Fibroblast of lung (primary cell): ENCODE results near the gene PLCG2. TPM values are rescaled to one million over a fixed set of nuclear protein-coding genes. Genes with fewer than 3 reads are reported as not detected.

Experiments used
- DNase-seq, 2 donors: peaks; one replicate each; pipeline versions ENCODE4 v3.0.0 to v3.0.0-alpha.2; 2010; ENCODE audit warnings: low read depth in 2 of 2
- H2AFZ ChIP-seq: 2 replicates; pipeline ENCODE4 v1.5.1; 2012; ENCODE audit warnings: low read length, control low read depth, inconsistent platforms
- H3K27ac ChIP-seq: 2 replicates; pipeline ENCODE4 v1.5.1; 2011; ENCODE audit warnings: low read length, control low read depth; ENCODE audit not compliant: insufficient read depth
- H3K27me3 ChIP-seq: 2 replicates; pipeline ENCODE4 v1.5.1; 2011; ENCODE audit warnings: mild to moderate bottlenecking, low read length; ENCODE audit not compliant: control insufficient read depth, insufficient read depth
- H3K36me3 ChIP-seq: 2 replicates; pipeline ENCODE4 v1.5.1; 2011; ENCODE audit warnings: low read length; ENCODE audit not compliant: control insufficient read depth, insufficient read depth
- H3K4me1 ChIP-seq: 2 replicates; pipeline ENCODE4 v1.5.1; 2011; ENCODE audit warnings: low read length; ENCODE audit not compliant: control insufficient read depth, insufficient read depth; ENCODE audit errors: extremely low read depth
- H3K4me2 ChIP-seq: 2 replicates; pipeline ENCODE4 v1.5.1; 2011; ENCODE audit warnings: low read length, control low read depth; ENCODE audit not compliant: insufficient read depth; ENCODE audit errors: extremely low read depth
- H3K4me3 ChIP-seq, 4 experiments: fragments of 200-600 bp in 1 of 4; sonication (generic) in 1 of 4; replicated peaks in 1 of 4; 2 replicates each; pipeline ENCODE4 v1.5.1; 2011 to 2016; ENCODE audit warnings: low read length in 4 of 4, low read depth in 3 of 4, mild to moderate bottlenecking in 3 of 4, control low read depth in 2 of 4, inconsistent platforms in 1 of 4, mixed read lengths in 1 of 4; ENCODE audit not compliant: insufficient read depth in 1 of 4; ENCODE audit errors: control extremely low read depth in 1 of 4
- H3K79me2 ChIP-seq: 2 replicates; pipeline ENCODE4 v1.5.1; 2012; ENCODE audit warnings: mild to moderate bottlenecking, low read length, inconsistent platforms; ENCODE audit not compliant: control insufficient read depth, insufficient read depth
- H3K9ac ChIP-seq: 2 replicates; pipeline ENCODE4 v1.5.1; 2011; ENCODE audit warnings: mild to moderate bottlenecking, low read length, control low read depth; ENCODE audit not compliant: insufficient read depth
- H3K9me3 ChIP-seq: 2 replicates; pipeline ENCODE4 v1.5.1; 2012; ENCODE audit warnings: low read depth, low read length; ENCODE audit not compliant: control insufficient read depth, insufficient read depth
- H4K20me1 ChIP-seq: 2 replicates; pipeline ENCODE4 v1.5.1; 2011; ENCODE audit warnings: low read length; ENCODE audit not compliant: control insufficient read depth, insufficient read depth; ENCODE audit errors: extremely low read depth
- EZH2 ChIP-seq: IDR thresholded peaks from 2 replicates; pipeline ENCODE4 v1.5.1; 2012; ENCODE audit warnings: low read length, control low read depth, mild to moderate bottlenecking; ENCODE audit errors: missing control alignments
- polyA plus RNA-seq, 2 donors: library from polyadenylated mRNA; depleted of rRNA in 1 of 2; stranded (reverse) in 1 of 2; unstranded in 1 of 2; fragments of >200 nt; gene quantifications; 2 replicates each; pipeline ENCODE4 v1.2.1, GENCODE V29; 2011 to 2012; ENCODE audit warnings: missing spikeins in 1 of 2
- total RNA-seq: library from RNA; depleted of rRNA; stranded (reverse); fragments of >200 nt; gene quantifications from 2 replicates; pipeline ENCODE4 v1.2.1, GENCODE V29; 2014
- TF ChIP-seq, protein P1 (sequence below), 2 donors: IDR thresholded peaks in 1 of 2; conservative IDR thresholded peaks in 1 of 2; 1 replicate in 1 of 2; 2 replicates in 1 of 2; pipeline ENCODE4 v1.5.1; 2011 to 2012; ENCODE audit warnings: low read length in 2 of 2, control low read depth in 1 of 2, inconsistent platforms in 1 of 2, low read depth in 1 of 2, mild to moderate bottlenecking in 1 of 2

Gene PLCG2
- total and polyA plus RNA-seq, 2 donors (not counting 1 experiment from before 2014, with no cell fraction given) = 0.53 to 0.66 TPM

DNA sequence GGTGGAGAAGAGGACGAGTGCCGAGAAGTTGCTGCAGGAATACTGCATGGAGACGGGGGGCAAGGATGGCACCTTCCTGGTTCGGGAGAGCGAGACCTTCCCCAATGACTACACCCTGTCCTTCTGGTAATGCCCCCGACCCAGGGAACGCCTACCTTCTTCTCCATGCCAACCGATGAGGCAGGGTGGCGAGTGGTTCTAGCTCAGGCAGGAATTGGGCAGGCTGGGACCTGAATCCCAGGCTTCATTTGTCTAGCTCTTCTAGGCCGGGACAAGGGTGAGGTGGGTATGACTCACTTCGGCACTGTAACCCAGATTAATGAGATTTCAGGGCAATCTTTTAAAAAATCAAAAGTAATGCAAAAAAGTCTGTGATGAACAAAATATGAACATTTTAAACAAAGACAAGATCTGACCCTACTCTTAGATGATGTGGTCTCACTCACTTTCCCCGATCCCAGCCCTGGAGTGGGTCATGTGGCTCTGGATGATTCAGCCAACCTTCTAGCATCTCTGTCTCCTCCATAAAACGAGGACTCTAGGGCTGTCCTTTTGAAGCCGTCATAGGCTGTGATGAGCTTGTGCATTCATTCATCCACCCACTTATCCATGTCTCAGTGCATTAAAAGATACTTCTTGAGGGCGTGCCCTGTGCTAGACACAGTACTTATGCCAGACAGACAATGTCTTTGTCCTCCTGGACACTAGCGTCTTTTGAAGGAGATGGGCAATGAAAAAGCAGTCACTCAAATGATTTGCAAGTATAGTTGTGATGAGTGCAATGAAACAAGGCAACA, 129.6 kb downstream of the PLCG2 start:
- Histone ChIP-seq H4K20me1 (no peaks in the 10 kb centered on the region), H3K36me3 (no peaks in the 10 kb centered on the region), H3K9me3 (no peaks in the 10 kb centered on the region), H3K79me2 (no peaks in the 10 kb centered on the region), H3K4me2 (no peak overlapping the region), H3K9ac (no peak overlapping the region), H3K4me1 (no peaks in the 10 kb centered on the region), H2AFZ (no peak overlapping the region), H3K27me3 (no peaks in the 10 kb centered on the region), H3K4me3 (no peak overlapping the region), H3K27ac (no peak overlapping the region)
- TF ChIP-seq, protein P1, sequence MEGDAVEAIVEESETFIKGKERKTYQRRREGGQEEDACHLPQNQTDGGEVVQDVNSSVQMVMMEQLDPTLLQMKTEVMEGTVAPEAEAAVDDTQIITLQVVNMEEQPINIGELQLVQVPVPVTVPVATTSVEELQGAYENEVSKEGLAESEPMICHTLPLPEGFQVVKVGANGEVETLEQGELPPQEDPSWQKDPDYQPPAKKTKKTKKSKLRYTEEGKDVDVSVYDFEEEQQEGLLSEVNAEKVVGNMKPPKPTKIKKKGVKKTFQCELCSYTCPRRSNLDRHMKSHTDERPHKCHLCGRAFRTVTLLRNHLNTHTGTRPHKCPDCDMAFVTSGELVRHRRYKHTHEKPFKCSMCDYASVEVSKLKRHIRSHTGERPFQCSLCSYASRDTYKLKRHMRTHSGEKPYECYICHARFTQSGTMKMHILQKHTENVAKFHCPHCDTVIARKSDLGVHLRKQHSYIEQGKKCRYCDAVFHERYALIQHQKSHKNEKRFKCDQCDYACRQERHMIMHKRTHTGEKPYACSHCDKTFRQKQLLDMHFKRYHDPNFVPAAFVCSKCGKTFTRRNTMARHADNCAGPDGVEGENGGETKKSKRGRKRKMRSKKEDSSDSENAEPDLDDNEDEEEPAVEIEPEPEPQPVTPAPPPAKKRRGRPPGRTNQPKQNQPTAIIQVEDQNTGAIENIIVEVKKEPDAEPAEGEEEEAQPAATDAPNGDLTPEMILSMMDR (conservative IDR thresholded peaks at IDR 0.05 in 1 of 2, IDR thresholded peaks at IDR 0.05 in 1 of 2; ENCODE audit: low read depth in 1 of 2, low read length in 2 of 2) = no peak
- TF ChIP-seq EZH2 = no peak
- no peak for DNase-seq

DNA sequence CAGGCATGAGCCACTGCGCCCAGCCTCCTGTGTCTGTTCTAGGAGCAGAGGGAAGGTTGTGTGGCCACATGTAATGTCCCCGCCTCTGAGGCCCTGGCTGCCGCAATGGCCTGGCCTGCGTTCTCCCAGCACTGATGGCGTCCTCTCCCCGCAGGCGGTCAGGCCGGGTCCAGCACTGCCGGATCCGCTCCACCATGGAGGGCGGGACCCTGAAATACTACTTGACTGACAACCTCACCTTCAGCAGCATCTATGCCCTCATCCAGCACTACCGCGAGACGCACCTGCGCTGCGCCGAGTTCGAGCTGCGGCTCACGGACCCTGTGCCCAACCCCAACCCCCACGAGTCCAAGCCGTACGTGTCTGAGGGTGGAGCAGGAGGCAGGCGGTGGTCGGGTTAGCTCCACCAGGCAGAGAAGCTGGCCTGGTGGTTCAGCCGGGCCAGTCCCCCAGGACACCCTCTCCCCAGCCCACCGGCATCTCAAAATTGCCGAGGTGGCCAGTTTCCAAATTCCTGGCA, 131.3 kb downstream of the PLCG2 start:
- no peaks in the 10 kb centered on the region for H3K79me2 ChIP-seq
- H3K27me3 ChIP-seq = no peaks in the 10 kb centered on the region
- no peaks in the 10 kb centered on the region for H4K20me1 ChIP-seq
- no peaks in the 10 kb centered on the region for H3K36me3 ChIP-seq
- H3K27ac ChIP-seq = no peak overlapping the region
- H3K9me3 ChIP-seq = no peaks in the 10 kb centered on the region
- H3K9ac ChIP-seq = no peak overlapping the region
- H3K4me3 ChIP-seq = no peak overlapping the region
- H2AFZ ChIP-seq = no peak overlapping the region
- H3K4me1 ChIP-seq = no peaks in the 10 kb centered on the region
- no peak for DNase-seq
- TF ChIP-seq, protein P1 (conservative IDR thresholded peaks at IDR 0.05 in 1 of 2, IDR thresholded peaks at IDR 0.05 in 1 of 2; ENCODE audit: low read depth in 1 of 2, low read length in 2 of 2) = no peak
- no peak for TF ChIP-seq EZH2
- H3K4me2 ChIP-seq = no peak overlapping the region

GRCh38 chr16:81912395-81912794, 133.3 kb downstream of the PLCG2 start:
- no peak overlapping the region for H3K27ac ChIP-seq
- H3K4me1 ChIP-seq = no peaks in the 10 kb centered on the region
- H3K9me3 ChIP-seq = no peaks in the 10 kb centered on the region
- H3K4me2 ChIP-seq = no peak overlapping the region
- TF ChIP-seq, protein P1 (conservative IDR thresholded peaks at IDR 0.05 in 1 of 2, IDR thresholded peaks at IDR 0.05 in 1 of 2; ENCODE audit: low read depth in 1 of 2, low read length in 2 of 2) = no peak
- no peaks in the 10 kb centered on the region for H3K79me2 ChIP-seq
- no peaks in the 10 kb centered on the region for H3K27me3 ChIP-seq
- no peaks in the 10 kb centered on the region for H4K20me1 ChIP-seq
- H3K9ac ChIP-seq = no peak overlapping the region
- H3K36me3 ChIP-seq = no peaks in the 10 kb centered on the region
- H2AFZ ChIP-seq = no peak overlapping the region
- DNase-seq = no peak
- no peak overlapping the region for H3K4me3 ChIP-seq
